Epithelial cell of esophagus (primary cell): Measurements from ENCODE around the gene ZNF827.
A peak's percentile ranks its signal among the peaks of the same experiment; 100 is the strongest.

Source experiments
- DNase-seq: peaks from one replicate; pipeline ENCODE4 v3.0.0; 2010; ENCODE audit warnings: low read depth
- H3K4me3 ChIP-seq: 2 replicates; pipeline ENCODE4 v1.5.1; 2011; ENCODE audit warnings: mild to moderate bottlenecking, low read length, control low read depth
- TF ChIP-seq, protein P1 (sequence below): IDR thresholded peaks from 2 replicates; pipeline ENCODE4 v1.5.1; 2011; ENCODE audit warnings: low read depth, mild to moderate bottlenecking, low read length, control low read depth, inconsistent platforms; ENCODE audit not compliant: insufficient read depth; ENCODE audit errors: missing control alignments

The ZNF827 gene

DNA sequence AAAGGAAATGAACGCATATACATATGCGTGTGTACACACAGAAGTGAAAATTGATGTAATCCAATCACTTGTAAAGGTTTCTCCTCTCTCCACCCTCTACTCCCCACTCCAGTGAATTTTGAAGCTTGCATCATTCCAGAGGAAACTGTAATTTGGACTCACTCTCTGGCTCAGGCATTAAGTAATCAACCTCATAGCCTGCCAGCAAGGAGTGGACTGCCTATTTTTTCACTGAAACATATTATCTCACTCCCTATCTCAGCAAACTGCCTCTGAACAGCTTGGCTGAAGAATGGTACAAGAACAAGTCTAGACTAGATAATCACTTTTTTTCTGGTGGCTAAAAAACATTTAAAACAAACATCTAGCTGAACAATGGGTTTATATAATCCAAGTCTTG lies 134.5 kb downstream of the ZNF827 start:
- DNase-seq: peak; percentile 95
- no peak overlapping the region for H3K4me3 ChIP-seq
- TF ChIP-seq, protein P1, sequence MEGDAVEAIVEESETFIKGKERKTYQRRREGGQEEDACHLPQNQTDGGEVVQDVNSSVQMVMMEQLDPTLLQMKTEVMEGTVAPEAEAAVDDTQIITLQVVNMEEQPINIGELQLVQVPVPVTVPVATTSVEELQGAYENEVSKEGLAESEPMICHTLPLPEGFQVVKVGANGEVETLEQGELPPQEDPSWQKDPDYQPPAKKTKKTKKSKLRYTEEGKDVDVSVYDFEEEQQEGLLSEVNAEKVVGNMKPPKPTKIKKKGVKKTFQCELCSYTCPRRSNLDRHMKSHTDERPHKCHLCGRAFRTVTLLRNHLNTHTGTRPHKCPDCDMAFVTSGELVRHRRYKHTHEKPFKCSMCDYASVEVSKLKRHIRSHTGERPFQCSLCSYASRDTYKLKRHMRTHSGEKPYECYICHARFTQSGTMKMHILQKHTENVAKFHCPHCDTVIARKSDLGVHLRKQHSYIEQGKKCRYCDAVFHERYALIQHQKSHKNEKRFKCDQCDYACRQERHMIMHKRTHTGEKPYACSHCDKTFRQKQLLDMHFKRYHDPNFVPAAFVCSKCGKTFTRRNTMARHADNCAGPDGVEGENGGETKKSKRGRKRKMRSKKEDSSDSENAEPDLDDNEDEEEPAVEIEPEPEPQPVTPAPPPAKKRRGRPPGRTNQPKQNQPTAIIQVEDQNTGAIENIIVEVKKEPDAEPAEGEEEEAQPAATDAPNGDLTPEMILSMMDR: no peak

DNA sequence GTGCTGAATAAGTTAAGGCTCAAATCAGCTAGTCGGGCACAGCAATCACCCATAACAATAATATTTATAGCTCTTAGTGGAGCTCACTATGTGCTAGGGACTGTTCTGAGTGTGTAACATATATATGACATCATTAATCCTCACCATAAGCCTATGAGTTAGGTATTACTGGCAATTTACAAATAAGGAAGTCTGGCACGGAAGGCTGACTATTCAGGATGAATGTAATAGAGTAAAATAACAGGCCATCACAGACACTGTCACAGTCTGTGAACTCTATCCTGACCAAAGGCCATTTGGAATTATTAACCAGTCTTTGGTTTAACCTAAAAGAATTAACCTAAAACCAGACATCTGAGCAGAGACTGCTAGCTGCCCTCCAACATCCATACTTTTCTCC lies 139.4 kb downstream of the ZNF827 start:
- no peak for DNase-seq
- no peak overlapping the region for H3K4me3 ChIP-seq
- TF ChIP-seq, protein P1: no peak

DNA sequence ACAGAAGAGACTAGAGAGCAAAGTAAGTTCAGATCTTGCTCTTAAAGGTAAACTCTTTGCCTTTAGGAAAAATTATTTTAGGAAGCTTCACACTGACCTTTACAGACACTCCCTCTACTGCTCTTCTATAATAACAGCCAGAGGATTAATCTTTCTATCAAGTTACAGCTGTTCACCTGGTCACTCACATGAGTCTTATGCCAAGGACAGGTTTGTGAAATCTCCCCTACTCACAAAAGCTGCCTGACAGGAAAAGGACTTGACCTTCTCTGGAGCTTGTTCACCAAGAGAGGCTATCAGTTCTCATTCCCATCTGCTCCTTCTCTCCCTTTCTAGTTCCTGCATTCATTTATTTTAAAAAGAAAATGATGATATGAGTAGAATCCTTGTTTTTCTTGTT lies 141.3 kb downstream of the ZNF827 start:
- TF ChIP-seq, protein P1: no peak

DNA sequence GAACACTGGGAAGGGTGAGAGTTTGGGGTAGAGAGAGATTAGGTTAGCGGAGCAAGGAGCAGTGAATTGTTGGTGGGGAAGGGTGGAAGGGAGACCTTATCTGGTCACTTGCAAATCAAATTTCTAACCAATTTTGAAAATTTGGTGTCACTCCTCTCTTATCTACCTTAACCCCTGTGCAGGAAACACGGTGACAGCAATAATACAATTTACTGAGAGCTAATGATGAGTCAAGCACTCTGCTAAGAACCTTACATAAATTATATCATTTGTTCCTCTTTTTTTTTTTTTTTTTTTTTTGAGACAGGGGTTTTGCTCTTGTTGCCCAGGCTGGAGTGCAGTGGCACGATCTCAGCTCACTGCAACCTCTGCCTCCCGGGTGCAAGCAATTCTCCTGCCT lies 142.3 kb downstream of the ZNF827 start:
- H3K4me3 ChIP-seq: no peak overlapping the region

More for the DNA sequence above, 141.3 kb downstream of the ZNF827 start:
- H3K4me3 ChIP-seq: no peak overlapping the region
- DNase-seq: no peak

DNA sequence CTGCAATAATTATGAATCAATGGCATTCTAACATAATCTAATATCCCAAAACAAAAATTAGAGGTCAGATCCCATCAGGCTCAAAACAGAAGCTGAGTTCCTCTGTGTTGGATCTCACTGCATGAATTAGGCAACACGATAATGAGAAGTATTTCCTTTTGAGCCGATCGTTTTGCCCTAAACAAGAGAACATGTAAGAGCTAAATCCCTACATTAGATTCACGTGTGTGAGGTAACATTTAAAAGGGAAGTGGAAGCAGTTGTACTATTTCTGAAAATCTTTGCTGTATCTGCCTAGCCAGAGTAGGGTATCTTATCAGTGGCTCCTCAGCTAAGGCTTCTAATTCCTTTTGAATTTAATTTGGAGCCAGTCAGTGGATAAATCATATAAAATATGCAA lies 143.1 kb downstream of the ZNF827 start:
- no peak overlapping the region for H3K4me3 ChIP-seq
- DNase-seq: no peak
- TF ChIP-seq, protein P1: no peak

More for the DNA sequence above, 142.3 kb downstream of the ZNF827 start:
- no peak for DNase-seq
- TF ChIP-seq, protein P1: no peak

DNA sequence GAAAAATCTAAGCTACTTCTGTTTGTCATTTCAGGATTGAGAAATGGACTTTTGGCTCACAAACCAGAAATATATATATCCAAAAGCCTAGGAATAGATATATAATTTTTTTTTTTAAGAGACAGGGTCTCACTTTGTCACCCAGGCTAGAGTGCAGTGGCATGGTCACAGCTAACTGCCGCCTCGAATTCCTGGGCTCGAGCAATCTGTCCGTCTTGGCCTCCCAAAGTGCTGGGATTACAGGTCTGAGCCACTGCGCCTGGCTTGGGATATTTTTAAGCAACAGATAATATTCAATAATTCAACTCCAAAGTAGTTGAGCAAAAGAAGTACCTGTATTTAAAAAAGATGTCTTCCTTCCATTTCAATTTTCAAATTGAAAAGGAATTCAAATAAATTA lies 146.2 kb downstream of the ZNF827 start:
- no peak for DNase-seq
- TF ChIP-seq, protein P1: no peak
- no peak overlapping the region for H3K4me3 ChIP-seq

DNA sequence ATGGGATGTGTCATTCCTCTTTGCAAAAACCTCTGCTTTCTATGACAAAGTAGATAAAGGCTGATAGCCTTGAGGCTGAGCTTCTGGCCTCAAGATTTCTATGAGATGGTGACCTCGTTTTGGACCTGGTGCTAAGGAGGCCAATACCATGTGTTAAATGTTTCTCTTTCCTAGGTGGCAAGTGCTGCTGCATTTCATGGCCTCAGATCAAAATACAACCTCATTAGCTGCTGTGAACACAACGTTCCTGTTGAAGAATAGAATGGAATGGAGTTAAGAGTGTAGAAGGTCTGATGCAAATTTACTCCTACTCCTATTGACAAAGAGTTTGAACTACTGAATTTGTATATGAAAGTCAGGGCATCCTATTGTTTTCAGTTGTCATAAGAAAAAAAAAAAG lies 146.6 kb downstream of the ZNF827 start:
- no peak overlapping the region for H3K4me3 ChIP-seq
- DNase-seq: no peak
- TF ChIP-seq, protein P1: no peak
